AG09319 (cell line): ENCODE results near the gene TMEM135.
"Not testable (repeated sequence)": the region's sequence is repeated elsewhere in the genome, so short reads cannot be mapped to it uniquely, and the experiment has no call there.

Experiments
- DNase-seq: peaks from one replicate; pipeline ENCODE4 v3.0.0-alpha.2; 2010; ENCODE audit warnings: low read depth; ENCODE audit errors: extremely low read depth
- TF ChIP-seq, protein P1 (sequence below): IDR thresholded peaks from 2 replicates; pipeline ENCODE4 v1.5.1; 2011; ENCODE audit warnings: low read depth, mild to moderate bottlenecking, inconsistent platforms, low read length, moderate library complexity

Gene TMEM135

GRCh38 chr11:87187076-87187475 lies 149.3 kb downstream of the TMEM135 start:
- TF ChIP-seq, protein P1, sequence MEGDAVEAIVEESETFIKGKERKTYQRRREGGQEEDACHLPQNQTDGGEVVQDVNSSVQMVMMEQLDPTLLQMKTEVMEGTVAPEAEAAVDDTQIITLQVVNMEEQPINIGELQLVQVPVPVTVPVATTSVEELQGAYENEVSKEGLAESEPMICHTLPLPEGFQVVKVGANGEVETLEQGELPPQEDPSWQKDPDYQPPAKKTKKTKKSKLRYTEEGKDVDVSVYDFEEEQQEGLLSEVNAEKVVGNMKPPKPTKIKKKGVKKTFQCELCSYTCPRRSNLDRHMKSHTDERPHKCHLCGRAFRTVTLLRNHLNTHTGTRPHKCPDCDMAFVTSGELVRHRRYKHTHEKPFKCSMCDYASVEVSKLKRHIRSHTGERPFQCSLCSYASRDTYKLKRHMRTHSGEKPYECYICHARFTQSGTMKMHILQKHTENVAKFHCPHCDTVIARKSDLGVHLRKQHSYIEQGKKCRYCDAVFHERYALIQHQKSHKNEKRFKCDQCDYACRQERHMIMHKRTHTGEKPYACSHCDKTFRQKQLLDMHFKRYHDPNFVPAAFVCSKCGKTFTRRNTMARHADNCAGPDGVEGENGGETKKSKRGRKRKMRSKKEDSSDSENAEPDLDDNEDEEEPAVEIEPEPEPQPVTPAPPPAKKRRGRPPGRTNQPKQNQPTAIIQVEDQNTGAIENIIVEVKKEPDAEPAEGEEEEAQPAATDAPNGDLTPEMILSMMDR, result no peak
- DNase-seq, result no peak

DNA sequence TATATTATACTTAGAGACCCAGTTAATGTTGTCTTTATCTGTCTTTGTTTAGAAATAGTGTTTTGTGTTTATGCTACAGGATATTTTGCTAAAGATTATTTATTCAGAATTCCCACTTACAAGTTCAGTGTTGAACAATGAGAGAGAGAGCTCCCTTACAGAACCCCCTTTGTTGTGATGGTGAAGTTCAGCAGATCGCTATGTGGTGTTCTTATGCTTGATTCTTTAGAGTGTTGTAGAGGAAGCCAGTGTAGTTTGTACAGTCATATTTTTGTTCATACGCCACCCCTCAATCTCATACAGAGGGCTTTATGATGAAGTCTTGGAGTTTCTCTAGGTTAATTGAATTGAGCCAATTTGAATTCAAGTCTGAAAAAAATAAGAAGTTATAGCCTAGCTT lies 150.2 kb downstream of the TMEM135 start:
- TF ChIP-seq, protein P1, result no peak
- DNase-seq, result no peak

- not testable (repeated sequence) for DNase-seq
Observed at GRCh38 chr11:87188396-87188795, 150.7 kb downstream of the TMEM135 start.

- DNase-seq, result not testable (repeated sequence)
Observed at GRCh38 chr11:87188921-87189320, 151.2 kb downstream of the TMEM135 start.

DNA sequence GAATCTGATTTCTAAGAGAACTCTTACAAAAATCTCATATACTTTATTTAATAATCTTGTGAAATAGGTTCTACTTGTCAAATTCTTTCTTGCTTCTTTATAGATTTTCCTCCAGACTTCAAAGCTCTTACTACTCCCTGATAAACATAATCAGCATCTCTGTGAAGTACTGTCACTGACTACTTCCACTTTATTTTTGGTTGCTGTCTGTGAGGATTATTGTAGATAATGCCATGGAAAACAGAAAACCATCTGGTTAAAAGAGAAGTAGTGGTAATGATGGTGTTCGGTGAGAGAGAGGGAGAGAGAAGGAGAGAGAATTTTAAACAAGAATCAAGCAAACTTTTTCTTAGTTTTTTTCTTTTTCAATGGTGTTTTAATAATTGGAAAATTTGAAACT lies 152.3 kb downstream of the TMEM135 start:
- TF ChIP-seq, protein P1, result no peak
- no peak for DNase-seq

- DNase-seq, result no peak
- TF ChIP-seq, protein P1, result no peak
Observed at GRCh38 chr11:87193756-87194470, 156.2 kb downstream of the TMEM135 start.

GRCh38 chr11:87194985-87195820 lies 157.5 kb downstream of the TMEM135 start:
- TF ChIP-seq, protein P1, result no peak
- DNase-seq, result no peak

DNA sequence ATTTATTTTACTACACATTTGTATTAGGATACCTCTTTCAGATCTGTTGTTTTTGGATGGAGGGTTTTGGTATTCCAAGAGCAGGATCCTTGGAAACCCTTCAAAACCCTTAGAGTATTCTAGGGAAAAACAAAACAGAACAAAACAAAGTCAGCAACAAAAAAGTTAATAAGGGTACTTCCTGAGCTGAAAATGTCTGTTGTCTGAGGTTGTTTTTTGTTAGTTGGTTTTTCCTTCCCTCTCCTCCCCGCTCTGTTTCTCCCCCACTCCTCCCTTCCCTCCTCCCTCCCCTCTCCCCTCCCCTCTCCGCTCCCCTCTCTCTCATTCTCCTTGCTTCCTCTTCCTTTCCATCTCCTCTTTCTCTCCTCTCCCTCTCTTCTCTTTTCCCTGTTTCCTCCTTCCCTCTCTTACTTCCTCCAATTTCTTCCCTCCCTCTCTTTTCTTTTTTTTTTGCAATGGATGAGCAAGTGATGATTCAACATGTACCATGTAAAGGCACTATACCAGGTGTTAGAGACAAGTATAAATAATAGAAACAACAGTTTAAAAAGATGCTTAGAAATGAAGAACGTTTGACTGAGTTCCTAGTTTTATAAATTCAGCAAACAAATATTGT lies 160.6 kb downstream of the TMEM135 start:
- DNase-seq, result no peak
- TF ChIP-seq, protein P1, result no peak
